ENCODE data around the gene GPR137.
A peak's percentile ranks its signal among the peaks of the same experiment; 100 is the strongest.

GPR137 gene

DNA sequence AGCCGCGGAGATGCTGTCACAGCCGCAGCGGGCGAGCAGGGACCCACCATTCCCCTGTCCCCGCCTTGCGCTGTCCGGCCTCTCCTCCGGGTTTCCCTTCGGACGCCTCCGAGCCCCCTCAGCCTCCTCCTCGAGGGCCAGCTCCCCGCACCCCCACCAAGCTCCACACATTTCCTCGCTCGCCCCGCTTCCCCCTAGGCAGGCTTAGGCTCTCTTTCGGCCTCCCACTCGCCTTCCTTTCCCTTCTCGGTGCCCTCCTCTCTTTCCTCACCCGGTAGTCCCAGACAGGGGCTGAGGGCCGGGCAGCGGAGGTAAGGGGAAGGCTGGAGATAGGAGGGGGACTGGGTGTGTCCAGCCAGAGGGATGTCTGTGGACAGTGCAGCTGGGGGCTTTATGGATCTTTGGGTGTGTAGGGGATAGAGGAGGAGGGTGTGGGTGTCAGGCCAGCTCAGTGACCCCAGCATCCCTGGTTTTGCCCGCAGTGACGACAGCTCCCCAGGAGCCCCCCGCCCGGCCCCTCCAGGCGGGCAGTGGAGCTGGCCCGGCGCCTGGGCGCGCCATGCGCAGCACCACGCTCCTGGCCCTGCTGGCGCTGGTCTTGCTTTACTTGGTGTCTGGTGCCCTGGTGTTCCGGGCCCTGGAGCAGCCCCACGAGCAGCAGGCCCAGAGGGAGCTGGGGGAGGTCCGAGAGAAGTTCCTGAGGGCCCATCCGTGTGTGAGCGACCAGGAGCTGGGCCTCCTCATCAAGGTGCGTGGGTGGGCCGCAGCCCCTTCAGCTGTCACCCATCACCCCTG is 7.0 kb downstream of the GPR137 start:
- Histone ChIP-seq H3K9me3 (ENCODE audit: control insufficient read depth in 1 of 2, low read length in 2 of 2) (no peaks in the 10 kb centered on the region), H3K4me3 (ENCODE audit: low read depth in 1 of 2, low read length in 2 of 2) (no peak overlapping the region), H3K27me3 (ENCODE audit: control insufficient read depth in 1 of 2, insufficient read depth in 2 of 2, low read length in 2 of 2) (peaks cover 49 to 66% of the 10 kb centered on the region in 2 donors), H3K36me3 (ENCODE audit: control insufficient read depth in 1 of 2, insufficient read depth in 2 of 2, low read length in 2 of 2) (no peaks in the 10 kb centered on the region), H3K9ac (ENCODE audit: low read depth in 1 of 2, low read length in 2 of 2) (no peak overlapping the region), H3K4me1 (ENCODE audit: control insufficient read depth in 1 of 2, insufficient read depth in 2 of 2, low read length in 2 of 2) (peaks cover 5% of the 10 kb centered on the region in 2 donors), H3K27ac (ENCODE audit: low read depth, low read length) (no peak overlapping the region)

DNA sequence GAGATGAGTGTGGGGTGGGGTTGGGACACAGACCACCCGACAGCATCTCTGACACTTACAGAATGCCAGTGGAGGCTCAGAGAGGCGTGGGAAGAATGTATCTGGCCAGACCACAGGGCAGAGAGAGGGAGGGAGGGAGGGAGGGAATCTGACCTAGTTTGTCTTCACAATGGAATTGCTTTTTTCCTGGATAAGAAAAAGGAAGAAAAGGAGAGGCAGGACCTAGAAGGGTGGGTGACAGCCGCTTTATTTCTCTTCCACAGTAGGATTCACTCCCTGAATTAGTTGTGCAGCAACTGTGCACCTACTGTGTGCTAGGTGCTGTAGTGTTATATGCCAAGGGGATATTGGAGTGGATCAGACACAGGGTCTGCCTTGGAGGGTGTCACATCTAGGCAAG is 9.1 kb downstream of the GPR137 start:
- H3K27me3 ChIP-seq (ENCODE audit: control insufficient read depth in 1 of 2, insufficient read depth in 2 of 2, low read length in 2 of 2), result peaks cover 66 to 78% of the 10 kb centered on the region in 2 donors

GRCh38 chr11:64295760-64296159 is 10.1 kb downstream of the GPR137 start:
- Histone ChIP-seq H3K4me1 (ENCODE audit: control insufficient read depth in 1 of 2, insufficient read depth in 2 of 2, low read length in 2 of 2) (peaks cover 23% of the 10 kb centered on the region in 2 donors), H3K27me3 (ENCODE audit: control insufficient read depth in 1 of 2, insufficient read depth in 2 of 2, low read length in 2 of 2) (peaks cover 74 to 80% of the 10 kb centered on the region in 2 donors), H3K4me3 (ENCODE audit: low read depth in 1 of 2, low read length in 2 of 2) (no peak overlapping the region)

More for the DNA sequence above, 9.1 kb downstream of the GPR137 start:
- Histone ChIP-seq H3K9ac (ENCODE audit: low read depth in 1 of 2, low read length in 2 of 2) (no peak overlapping the region), H3K4me1 (ENCODE audit: control insufficient read depth in 1 of 2, insufficient read depth in 2 of 2, low read length in 2 of 2) (peaks cover 13% of the 10 kb centered on the region in 2 donors), H3K9me3 (ENCODE audit: control insufficient read depth in 1 of 2, low read length in 2 of 2) (no peaks in the 10 kb centered on the region), H3K36me3 (ENCODE audit: control insufficient read depth in 1 of 2, insufficient read depth in 2 of 2, low read length in 2 of 2) (no peaks in the 10 kb centered on the region), H3K4me3 (ENCODE audit: low read depth in 1 of 2, low read length in 2 of 2) (no peak overlapping the region), H3K27ac (ENCODE audit: low read depth, low read length) (no peak overlapping the region)

DNA sequence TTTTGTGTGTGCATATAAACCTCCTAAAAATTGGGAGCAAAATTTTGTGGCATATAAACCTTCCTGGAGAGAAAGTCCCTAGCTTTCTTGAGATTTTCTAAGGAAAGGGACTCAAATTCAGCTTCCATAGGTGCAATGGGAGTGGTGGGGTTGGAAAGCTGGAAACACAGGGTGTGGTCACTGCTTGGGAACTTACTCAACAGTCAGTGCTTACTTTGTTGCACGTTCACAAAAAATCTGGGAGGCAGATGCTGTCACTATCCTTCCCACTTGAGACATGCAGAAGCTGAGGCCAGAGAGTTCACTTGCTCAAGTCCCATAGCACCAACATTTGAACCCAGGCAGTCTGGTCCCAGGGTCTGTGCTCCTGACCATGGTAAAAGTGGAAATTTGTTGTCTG is 10.6 kb downstream of the GPR137 start:
- H3K4me3 ChIP-seq (ENCODE audit: low read depth in 1 of 2, low read length in 2 of 2), result no peak overlapping the region
- H3K9me3 ChIP-seq (ENCODE audit: control insufficient read depth in 1 of 2, low read length in 2 of 2), result no peaks in the 10 kb centered on the region
- H3K4me1 ChIP-seq (ENCODE audit: control insufficient read depth in 1 of 2, insufficient read depth in 2 of 2, low read length in 2 of 2), result peaks cover 24 to 26% of the 10 kb centered on the region in 2 donors
- no peak overlapping the region for H3K27ac ChIP-seq (ENCODE audit: low read depth, low read length)
- H3K27me3 ChIP-seq (ENCODE audit: control insufficient read depth in 1 of 2, insufficient read depth in 2 of 2, low read length in 2 of 2), result peaks cover 70 to 77% of the 10 kb centered on the region in 2 donors
- no peak overlapping the region for H3K9ac ChIP-seq (ENCODE audit: low read depth in 1 of 2, low read length in 2 of 2)
- no peaks in the 10 kb centered on the region for H3K36me3 ChIP-seq (ENCODE audit: control insufficient read depth in 1 of 2, insufficient read depth in 2 of 2, low read length in 2 of 2)

More at GRCh38 chr11:64295760-64296159, 10.1 kb downstream of the GPR137 start:
- Histone ChIP-seq H3K9me3 (ENCODE audit: control insufficient read depth in 1 of 2, low read length in 2 of 2) (no peaks in the 10 kb centered on the region), H3K27ac (ENCODE audit: low read depth, low read length) (no peak overlapping the region), H3K9ac (ENCODE audit: low read depth in 1 of 2, low read length in 2 of 2) (no peak overlapping the region), H3K36me3 (ENCODE audit: control insufficient read depth in 1 of 2, insufficient read depth in 2 of 2, low read length in 2 of 2) (no peaks in the 10 kb centered on the region)

DNA sequence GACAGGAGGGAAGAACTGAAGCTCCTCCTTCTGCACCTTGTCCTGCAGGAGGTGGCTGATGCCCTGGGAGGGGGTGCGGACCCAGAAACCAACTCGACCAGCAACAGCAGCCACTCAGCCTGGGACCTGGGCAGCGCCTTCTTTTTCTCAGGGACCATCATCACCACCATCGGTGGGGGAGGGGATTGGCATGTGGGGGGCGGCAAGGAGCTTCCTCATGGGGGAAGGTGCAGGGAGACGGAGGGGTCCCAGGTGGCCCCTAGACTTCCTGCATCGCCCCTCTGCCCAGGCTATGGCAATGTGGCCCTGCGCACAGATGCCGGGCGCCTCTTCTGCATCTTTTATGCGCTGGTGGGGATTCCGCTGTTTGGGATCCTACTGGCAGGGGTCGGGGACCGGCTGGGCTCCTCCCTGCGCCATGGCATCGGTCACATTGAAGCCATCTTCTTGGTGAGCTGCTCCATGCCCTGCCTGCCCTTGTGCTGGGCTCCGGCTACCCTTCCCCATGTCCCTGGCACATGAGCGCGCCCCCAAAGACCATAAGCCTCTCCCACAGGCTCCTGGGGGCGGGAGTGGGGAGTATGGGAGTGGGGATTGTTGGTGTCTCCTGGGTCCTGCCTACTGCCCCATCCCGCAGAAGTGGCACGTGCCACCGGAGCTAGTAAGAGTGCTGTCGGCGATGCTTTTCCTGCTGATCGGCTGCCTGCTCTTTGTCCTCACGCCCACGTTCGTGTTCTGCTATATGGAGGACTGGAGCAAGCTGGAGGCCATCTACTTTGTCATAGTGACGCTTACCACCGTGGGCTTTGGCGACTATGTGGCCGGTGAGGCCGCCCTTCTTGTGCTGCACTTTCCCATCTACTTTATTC is 11.4 kb downstream of the GPR137 start:
- Histone ChIP-seq H3K9me3 (ENCODE audit: control insufficient read depth in 1 of 2, low read length in 2 of 2) (no peaks in the 10 kb centered on the region), H3K27ac (ENCODE audit: low read depth, low read length) (no peak overlapping the region), H3K4me3 (ENCODE audit: low read depth in 1 of 2, low read length in 2 of 2) (no peak overlapping the region), H3K27me3 (ENCODE audit: control insufficient read depth in 1 of 2, insufficient read depth in 2 of 2, low read length in 2 of 2) (peaks cover 65 to 70% of the 10 kb centered on the region in 2 donors), H3K9ac (ENCODE audit: low read depth in 1 of 2, low read length in 2 of 2) (no peak overlapping the region), H3K36me3 (ENCODE audit: control insufficient read depth in 1 of 2, insufficient read depth in 2 of 2, low read length in 2 of 2) (no peaks in the 10 kb centered on the region), H3K4me1 (ENCODE audit: control insufficient read depth in 1 of 2, insufficient read depth in 2 of 2, low read length in 2 of 2) (peaks cover 24 to 26% of the 10 kb centered on the region in 2 donors)

DNA sequence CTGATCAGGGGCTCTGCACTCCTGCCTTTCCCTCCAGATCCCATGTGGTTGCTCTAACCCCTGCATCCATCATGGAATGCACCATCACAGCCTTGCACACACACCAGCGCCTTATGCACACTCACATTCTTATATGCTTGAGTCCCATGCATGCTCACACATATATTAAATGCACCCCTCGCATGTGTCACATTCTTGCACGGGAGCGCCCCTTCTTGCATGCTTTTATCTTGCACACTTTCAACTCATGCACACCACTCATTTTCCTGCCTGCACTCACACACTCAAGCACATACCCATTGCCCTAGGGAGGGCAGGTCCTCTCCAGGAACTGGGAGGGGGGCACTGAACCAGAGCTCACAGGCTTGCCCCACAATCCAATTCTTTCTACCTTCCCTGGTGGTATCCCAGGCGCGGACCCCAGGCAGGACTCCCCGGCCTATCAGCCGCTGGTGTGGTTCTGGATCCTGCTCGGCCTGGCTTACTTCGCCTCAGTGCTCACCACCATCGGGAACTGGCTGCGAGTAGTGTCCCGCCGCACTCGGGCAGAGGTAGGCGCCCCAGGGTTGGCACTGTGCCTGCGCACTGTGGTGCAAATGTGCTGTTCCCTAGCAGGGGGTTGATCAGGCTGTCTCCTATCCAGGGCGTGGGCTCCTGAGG is 12.2 kb downstream of the GPR137 start:
- Histone ChIP-seq H3K9me3 (ENCODE audit: control insufficient read depth in 1 of 2, low read length in 2 of 2) (no peaks in the 10 kb centered on the region), H3K9ac (ENCODE audit: low read depth in 1 of 2, low read length in 2 of 2) (no peak overlapping the region)

GRCh38 chr11:64298966-64299846 is 13.6 kb downstream of the GPR137 start:
- no peaks in the 10 kb centered on the region for H3K9me3 ChIP-seq (ENCODE audit: control insufficient read depth in 1 of 2, low read length in 2 of 2)
- peaks cover 26 to 31% of the 10 kb centered on the region in 2 donors for H3K4me1 ChIP-seq (ENCODE audit: control insufficient read depth in 1 of 2, insufficient read depth in 2 of 2, low read length in 2 of 2)
- peaks cover 50 to 56% of the 10 kb centered on the region in 2 donors for H3K27me3 ChIP-seq (ENCODE audit: control insufficient read depth in 1 of 2, insufficient read depth in 2 of 2, low read length in 2 of 2)
- H3K9ac ChIP-seq (ENCODE audit: low read depth in 1 of 2, low read length in 2 of 2), result peak overlapping the region in 1 of 2 donors; percentile 12
- H3K4me3 ChIP-seq (ENCODE audit: low read depth in 1 of 2, low read length in 2 of 2), result peak overlapping the region in 1 of 2 donors; percentile 56
- H3K27ac ChIP-seq (ENCODE audit: low read depth, low read length), result no peak overlapping the region
- H3K36me3 ChIP-seq (ENCODE audit: control insufficient read depth in 1 of 2, insufficient read depth in 2 of 2, low read length in 2 of 2), result no peaks in the 10 kb centered on the region

More for the DNA sequence above, 12.2 kb downstream of the GPR137 start:
- Histone ChIP-seq H3K27ac (ENCODE audit: low read depth, low read length) (no peak overlapping the region), H3K36me3 (ENCODE audit: control insufficient read depth in 1 of 2, insufficient read depth in 2 of 2, low read length in 2 of 2) (no peaks in the 10 kb centered on the region), H3K27me3 (ENCODE audit: control insufficient read depth in 1 of 2, insufficient read depth in 2 of 2, low read length in 2 of 2) (peaks cover 57 to 63% of the 10 kb centered on the region in 2 donors), H3K4me1 (ENCODE audit: control insufficient read depth in 1 of 2, insufficient read depth in 2 of 2, low read length in 2 of 2) (peaks cover 21 to 24% of the 10 kb centered on the region in 2 donors), H3K4me3 (ENCODE audit: low read depth in 1 of 2, low read length in 2 of 2) (no peak overlapping the region)

GRCh38 chr11:64299847-64300648 is 14.4 kb downstream of the GPR137 start, which contains the start of gene CATSPERZ:
Gene CATSPERZ, plus strand, starts transcription at chr11:64300358. Its CDS starts 53 bp downstream, at chr11:64300411.
- H3K27ac ChIP-seq (ENCODE audit: low read depth, low read length), result no peak within 1 kb of the TSS
- H3K27me3 ChIP-seq (ENCODE audit: control insufficient read depth in 1 of 2, insufficient read depth in 2 of 2, low read length in 2 of 2), result peaks cover 44 to 50% of the 10 kb centered on the region in 2 donors
- peak within 1 kb of the TSS in 1 of 2 donors; percentile 44 for H3K9ac ChIP-seq (ENCODE audit: low read depth in 1 of 2, low read length in 2 of 2)
- H3K9me3 ChIP-seq (ENCODE audit: control insufficient read depth in 1 of 2, low read length in 2 of 2), result no peaks in the 10 kb centered on the region
- peak within 1 kb of the TSS; percentile 40 to 56 for H3K4me3 ChIP-seq (ENCODE audit: low read depth in 1 of 2, low read length in 2 of 2)
- H3K4me1 ChIP-seq (ENCODE audit: control insufficient read depth in 1 of 2, insufficient read depth in 2 of 2, low read length in 2 of 2), result peaks cover 30 to 32% of the 10 kb centered on the region in 2 donors
- no peaks in the 10 kb centered on the region for H3K36me3 ChIP-seq (ENCODE audit: control insufficient read depth in 1 of 2, insufficient read depth in 2 of 2, low read length in 2 of 2)
